HG03103 (cell line): ENCODE results near the gene HDGFL2.

Source experiments
- ATAC-seq: cut with Tn5 transposase; IDR thresholded peaks from one replicate; pipeline ENCODE4 v1.9.1; 2021; ENCODE audit warnings: low read depth; ENCODE audit not compliant: unreplicated experiment

HDGFL2 gene

GRCh38 chr19:4496304-4496703 is 24.2 kb downstream of the HDGFL2 start:
- no peak for ATAC-seq

GRCh38 chr19:4497770-4498389 is 25.8 kb downstream of the HDGFL2 start:
- ATAC-seq, result no peak

DNA sequence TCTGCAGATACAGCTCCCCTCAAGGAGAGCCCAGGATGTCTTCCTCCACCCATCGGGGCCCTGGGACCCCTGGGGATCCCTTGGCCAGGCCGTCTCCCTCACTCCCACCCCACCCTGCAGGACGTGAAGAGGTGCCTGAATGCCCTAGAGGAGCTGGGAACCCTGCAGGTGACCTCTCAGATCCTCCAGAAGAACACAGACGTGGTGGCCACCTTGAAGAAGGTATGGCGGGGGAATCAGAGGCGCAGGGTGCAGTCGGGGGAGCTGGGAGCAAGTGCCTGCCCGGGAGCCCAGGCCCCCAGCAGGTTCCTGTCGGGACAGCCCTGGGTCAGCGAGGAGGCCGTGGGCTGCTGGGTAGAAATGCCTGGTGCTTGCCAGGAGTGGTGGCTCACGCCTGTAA is 26.6 kb downstream of the HDGFL2 start:
- no peak for ATAC-seq

- ATAC-seq, result no peak
These were observed 27.2 kb downstream of the HDGFL2 start for GRCh38 chr19:4499318-4499717.

DNA sequence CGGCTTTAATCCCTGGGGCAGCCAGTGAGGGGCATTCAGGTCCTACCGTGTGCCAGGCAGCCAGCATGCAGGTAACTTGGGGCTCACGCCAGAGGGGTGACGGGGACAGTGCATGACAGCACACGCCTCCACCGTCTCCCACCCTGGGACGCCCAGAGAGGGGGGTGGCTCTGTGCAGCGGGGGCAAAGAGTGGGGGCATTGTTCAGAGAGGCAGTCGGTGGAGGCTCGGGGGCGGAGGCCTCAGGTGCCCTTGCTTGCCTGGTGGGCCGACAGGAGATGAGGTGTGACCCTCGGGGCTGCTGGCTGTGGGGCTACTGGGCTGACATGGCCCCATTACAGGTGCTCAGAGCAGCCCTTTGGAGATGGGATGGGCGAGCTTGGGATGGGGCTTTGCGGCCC is 27.8 kb downstream of the HDGFL2 start:
- ATAC-seq, result no peak

DNA sequence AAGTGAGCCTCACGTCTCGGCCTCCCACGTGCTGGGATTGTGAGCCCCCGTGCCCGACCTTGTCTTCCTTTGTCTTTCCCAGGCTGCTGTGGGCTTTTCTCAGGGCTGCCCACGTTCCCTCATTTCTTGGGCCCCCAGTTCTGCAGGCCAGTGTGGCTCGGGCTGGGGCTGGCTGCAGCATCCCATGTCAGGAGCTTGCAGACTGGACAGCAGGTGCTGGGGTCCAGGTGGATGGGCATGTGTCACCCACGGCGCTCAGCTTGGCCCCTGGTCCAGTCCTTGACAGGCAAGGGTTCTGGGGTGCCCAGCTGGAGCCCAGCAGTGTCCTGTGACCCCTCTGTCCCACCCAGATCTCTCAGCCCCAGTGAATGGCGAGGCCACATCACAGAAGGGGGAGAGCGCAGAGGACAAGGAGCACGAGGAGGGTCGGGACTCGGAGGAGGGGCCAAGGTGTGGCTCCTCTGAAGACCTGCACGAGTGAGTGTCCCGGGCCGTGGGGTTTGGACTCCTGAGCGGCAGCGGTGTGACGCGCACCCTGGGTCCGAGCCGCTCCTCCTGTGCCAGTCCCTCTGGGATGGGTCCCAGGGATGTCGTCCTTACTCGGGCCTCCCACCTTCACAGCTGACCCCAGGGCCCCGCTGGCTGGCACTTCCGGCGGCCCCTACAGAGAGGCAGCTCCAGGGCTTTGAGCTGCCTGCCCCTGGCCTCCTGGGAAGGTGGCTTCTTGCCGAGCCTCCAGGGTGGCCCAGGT is 28.9 kb downstream of the HDGFL2 start:
- no peak for ATAC-seq

- ATAC-seq, result no peak
These were observed 29.6 kb downstream of the HDGFL2 start for GRCh38 chr19:4501691-4502090.

GRCh38 chr19:4502282-4503131 is 30.4 kb downstream of the HDGFL2 start:
- ATAC-seq, result no peak

- ATAC-seq, result no peak
These were observed 31.2 kb downstream of the HDGFL2 start for GRCh38 chr19:4503132-4503824.

- ATAC-seq, result no peak
These were observed 31.7 kb downstream of the HDGFL2 start for GRCh38 chr19:4503825-4504170.

- no peak for ATAC-seq
These were observed 32.2 kb downstream of the HDGFL2 start for GRCh38 chr19:4504297-4504701.

- ATAC-seq, result no peak
These were observed 32.9 kb downstream of the HDGFL2 start for GRCh38 chr19:4504891-4505569.

DNA sequence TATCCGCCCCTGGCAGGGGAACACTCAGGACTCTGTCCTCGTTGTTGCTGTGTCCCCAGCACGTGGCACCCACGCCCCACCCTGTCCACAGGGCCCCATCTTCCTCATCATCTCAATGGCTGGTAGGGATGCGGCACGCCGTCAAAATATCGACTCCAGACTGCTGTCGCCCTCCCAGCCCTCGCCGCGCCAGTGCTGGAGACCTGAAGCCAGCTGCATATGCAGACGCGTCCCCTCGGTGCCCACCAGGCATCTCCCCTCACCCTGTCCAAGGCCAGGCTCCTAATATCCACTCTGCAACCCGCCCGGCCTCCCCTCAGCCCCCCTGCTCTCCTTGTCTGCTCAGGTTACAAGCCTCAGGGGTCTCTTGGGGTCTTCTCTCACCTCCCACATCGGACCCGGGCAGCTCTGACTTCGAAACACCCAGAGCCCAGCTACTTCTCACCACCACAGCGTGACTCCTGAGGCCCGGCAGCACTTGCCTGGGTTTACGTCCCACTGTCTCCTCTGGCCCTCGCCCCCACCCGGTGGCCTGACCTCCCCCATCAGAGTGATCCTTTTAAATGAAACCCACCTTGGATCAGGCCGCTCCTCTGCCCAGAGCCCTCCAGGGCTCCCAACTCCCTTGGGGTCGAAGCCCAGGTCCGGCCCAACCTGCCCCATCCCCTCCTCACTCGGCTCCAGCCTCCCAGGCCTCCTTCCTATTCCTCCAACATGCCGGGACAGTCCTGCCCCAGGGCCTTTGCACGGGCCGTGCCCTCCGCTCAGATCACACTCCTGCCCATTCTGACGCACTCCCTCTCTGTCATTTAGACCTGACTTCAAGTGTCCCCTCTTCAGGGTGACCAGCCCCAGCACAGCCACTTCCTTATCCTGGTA is 33.7 kb downstream of the HDGFL2 start:
- ATAC-seq, result no peak

DNA sequence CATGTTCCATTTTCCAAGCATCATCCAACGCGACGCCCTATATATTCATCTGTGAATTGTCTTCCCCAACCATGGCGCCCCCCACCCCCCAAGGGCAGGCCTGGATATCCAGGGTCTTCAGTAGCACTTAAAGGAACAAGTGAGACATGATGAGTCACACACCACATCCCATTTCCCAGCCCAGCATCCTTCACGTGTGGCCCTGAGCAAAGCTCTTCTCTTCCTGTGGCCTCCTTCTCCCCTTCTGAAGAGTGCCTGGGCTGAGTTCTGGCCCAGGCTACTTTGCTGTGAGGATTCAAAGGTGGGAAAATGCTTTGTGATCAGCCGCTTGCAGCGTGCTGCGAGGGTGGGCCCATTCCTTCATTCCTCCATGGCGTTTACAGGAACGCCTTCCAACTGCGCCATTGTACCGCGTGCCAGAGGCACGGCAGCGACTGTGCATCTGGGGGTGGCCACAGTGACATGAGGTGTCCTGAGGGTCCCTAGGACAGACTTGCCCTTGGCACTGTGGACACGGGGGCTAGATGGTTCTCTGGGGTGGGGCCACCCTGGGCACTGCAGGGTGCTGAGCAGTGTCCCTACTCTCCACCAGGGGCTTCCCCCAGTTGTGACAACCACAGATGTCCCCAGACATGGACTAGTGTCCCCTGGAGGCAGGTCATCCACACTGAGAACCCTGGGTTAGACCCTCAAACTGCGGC is 34.5 kb downstream of the HDGFL2 start:
- no peak for ATAC-seq

DNA sequence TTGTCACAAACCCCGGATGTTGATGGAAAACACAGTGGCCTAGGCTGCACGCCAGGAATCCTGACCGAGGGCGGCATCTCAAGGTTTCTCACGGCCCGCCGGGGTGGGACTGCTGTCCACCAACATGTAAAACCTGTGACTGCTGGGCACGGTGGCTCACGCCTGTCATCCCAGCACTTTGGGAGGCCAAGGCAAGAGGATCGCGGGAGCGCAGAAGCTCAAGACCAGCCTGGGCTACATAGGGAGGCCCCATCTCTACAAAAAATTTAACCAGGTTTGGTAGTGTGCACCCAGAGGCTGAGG is 35.0 kb downstream of the HDGFL2 start:
- ATAC-seq, result no peak

DNA sequence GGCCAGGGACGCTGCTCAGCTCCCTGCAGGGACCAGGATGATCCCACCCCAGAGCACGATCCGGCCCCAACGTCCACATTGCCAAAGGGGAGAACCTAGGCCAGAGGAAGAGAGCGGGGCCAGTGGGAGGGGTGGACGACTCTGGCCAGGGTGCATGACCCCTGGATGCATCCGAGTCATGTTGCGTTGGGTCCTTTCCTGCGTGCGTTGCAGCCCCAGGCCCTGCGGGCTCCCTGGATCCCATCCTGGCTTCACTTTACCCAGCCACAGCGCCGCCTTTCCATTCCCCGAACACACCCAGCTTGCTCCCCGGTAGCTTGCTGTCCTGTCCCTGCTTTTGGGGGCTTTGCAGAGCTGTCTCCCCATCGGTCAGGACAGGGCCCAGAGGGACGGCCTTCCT is 35.7 kb downstream of the HDGFL2 start:
- no peak for ATAC-seq

- no peak for ATAC-seq
These were observed 36.6 kb downstream of the HDGFL2 start for GRCh38 chr19:4508698-4509097.

- ATAC-seq, result no peak
These were observed 38.5 kb downstream of the HDGFL2 start for GRCh38 chr19:4510435-4511255.
